ENCODE results near the gene AUP1.

The AUP1 gene

GRCh38 chr2:74505448-74506246 is 23.9 kb downstream of the AUP1 start:
- Histone ChIP-seq H3K27ac (no peak overlapping the region), H3K36me3 (peaks cover 13% of the 10 kb centered on the region), H3K9me3 (no peaks in the 10 kb centered on the region), H3K4me3 (ENCODE audit: low read depth in 1 of 2, low read length in 1 of 2) (no peak overlapping the region), H3K4me1 (ENCODE audit: control insufficient read depth in 1 of 2, insufficient read depth in 1 of 2, low read depth in 1 of 2, low read length in 1 of 2) (peaks cover 35 to 42% of the 10 kb centered on the region in 2 experiments), H3K27me3 (peaks cover 76% of the 10 kb centered on the region)
- no peak for TF ChIP-seq CTCF (IDR thresholded peaks at IDR 0.05)

GRCh38 chr2:74504591-74504990 is 24.9 kb downstream of the AUP1 start:
- no peak for TF ChIP-seq CTCF (IDR thresholded peaks at IDR 0.05)
- Histone ChIP-seq H3K4me3 (ENCODE audit: low read depth in 1 of 2, low read length in 1 of 2) (no peak overlapping the region), H3K9me3 (no peaks in the 10 kb centered on the region), H3K4me1 (ENCODE audit: control insufficient read depth in 1 of 2, insufficient read depth in 1 of 2, low read depth in 1 of 2, low read length in 1 of 2) (peaks cover 41 to 47% of the 10 kb centered on the region in 2 experiments), H3K27ac (no peak overlapping the region), H3K27me3 (peaks cover 76% of the 10 kb centered on the region), H3K36me3 (peaks cover 13% of the 10 kb centered on the region)

GRCh38 chr2:74503506-74504475 is 25.7 kb downstream of the AUP1 start:
- H3K36me3 ChIP-seq = peaks cover 13% of the 10 kb centered on the region
- TF ChIP-seq CTCF (IDR thresholded peaks at IDR 0.05) = no peak
- peaks cover 49 to 55% of the 10 kb centered on the region in 2 experiments for H3K4me1 ChIP-seq (ENCODE audit: control insufficient read depth in 1 of 2, insufficient read depth in 1 of 2, low read depth in 1 of 2, low read length in 1 of 2)
- no peaks in the 10 kb centered on the region for H3K9me3 ChIP-seq
- peak overlapping the region; percentile 54 to 62 for H3K4me3 ChIP-seq (ENCODE audit: low read depth in 1 of 2, low read length in 1 of 2)
- H3K27ac ChIP-seq = no peak overlapping the region
- peaks cover 76% of the 10 kb centered on the region for H3K27me3 ChIP-seq

GRCh38 chr2:74502720-74503505 is 26.6 kb downstream of the AUP1 start:
- no peaks in the 10 kb centered on the region for H3K9me3 ChIP-seq
- TF ChIP-seq CTCF (IDR thresholded peaks at IDR 0.05) = no peak
- peaks cover 13% of the 10 kb centered on the region for H3K36me3 ChIP-seq
- peak overlapping the region; percentile 54 to 62 for H3K4me3 ChIP-seq (ENCODE audit: low read depth in 1 of 2, low read length in 1 of 2)
- no peak overlapping the region for H3K27ac ChIP-seq
- peaks cover 77% of the 10 kb centered on the region for H3K27me3 ChIP-seq
- H3K4me1 ChIP-seq (ENCODE audit: control insufficient read depth in 1 of 2, insufficient read depth in 1 of 2, low read depth in 1 of 2, low read length in 1 of 2) = peaks cover 52 to 58% of the 10 kb centered on the region in 2 experiments

- no peak for TF ChIP-seq CTCF (IDR thresholded peaks at IDR 0.05)
- H3K27me3 ChIP-seq = peaks cover 84% of the 10 kb centered on the region
- H3K4me3 ChIP-seq (ENCODE audit: low read depth in 1 of 2, low read length in 1 of 2) = peak overlapping the region; percentile 54 to 62
- H3K4me1 ChIP-seq (ENCODE audit: control insufficient read depth in 1 of 2, insufficient read depth in 1 of 2, low read depth in 1 of 2, low read length in 1 of 2) = peaks cover 54 to 60% of the 10 kb centered on the region in 2 experiments
- H3K36me3 ChIP-seq = peaks cover 13% of the 10 kb centered on the region
- no peak overlapping the region for H3K27ac ChIP-seq
- H3K9me3 ChIP-seq = no peaks in the 10 kb centered on the region
Observed at GRCh38 chr2:74502147-74502719, 27.3 kb downstream of the AUP1 start.
